Nephron progenitor cell (in vitro differentiated cells): ENCODE results near the gene CISH.

Experiments
- DNase-seq: peaks from one replicate; pipeline ENCODE4 v3.0.0; 2021
- H3K27ac Mint-ChIP-seq: 2 replicates; pipeline ENCODE4 v1.8.0; 2021; ENCODE audit warnings: mild to moderate bottlenecking, moderate library complexity, mixed read lengths
- H3K27me3 Mint-ChIP-seq: 2 replicates; pipeline ENCODE4 v1.8.0; 2021; ENCODE audit warnings: mild to moderate bottlenecking, low read depth, mixed read lengths; ENCODE audit not compliant: poor library complexity
- H3K36me3 Mint-ChIP-seq: 2 replicates; pipeline ENCODE4 v1.8.0; 2021; ENCODE audit warnings: low read depth, mixed read lengths
- H3K4me1 Mint-ChIP-seq: 2 replicates; pipeline ENCODE4 v1.8.0; 2021; ENCODE audit warnings: mixed read lengths
- H3K4me3 Mint-ChIP-seq: 2 replicates; pipeline ENCODE4 v1.8.0; 2021; ENCODE audit warnings: mild to moderate bottlenecking, moderate library complexity, mixed read lengths
- H3K9me3 Mint-ChIP-seq: 2 replicates; pipeline ENCODE4 v1.8.0; 2021; ENCODE audit warnings: mild to moderate bottlenecking, moderate library complexity, mixed read lengths
- CTCF ChIP-seq: fragments of 200-600 bp; sonication (generic); IDR thresholded peaks from 2 replicates; pipeline ENCODE4 v1.5.0; 2021; ENCODE audit warnings: antibody characterized with exemption

CISH gene

GRCh38 chr3:50562861-50563260 is 48.7 kb downstream of the CISH start:
- H3K27me3 Mint-ChIP-seq, result peaks cover 20% of the 10 kb centered on the region
- no peak overlapping the region for H3K27ac Mint-ChIP-seq
- no peak for TF ChIP-seq CTCF
- no peaks in the 10 kb centered on the region for H3K36me3 Mint-ChIP-seq
- H3K9me3 Mint-ChIP-seq, result no peaks in the 10 kb centered on the region
- peaks cover 15% of the 10 kb centered on the region for H3K4me1 Mint-ChIP-seq
- no peak overlapping the region for H3K4me3 Mint-ChIP-seq
- no peak for DNase-seq

- Mint-ChIP-seq H3K9me3 (no peaks in the 10 kb centered on the region), H3K4me1 (peaks cover 18% of the 10 kb centered on the region), H3K27ac (no peak overlapping the region), H3K36me3 (no peaks in the 10 kb centered on the region), H3K27me3 (no peaks in the 10 kb centered on the region), H3K4me3 (no peak overlapping the region)
- TF ChIP-seq CTCF, result no peak
- no peak for DNase-seq
These were observed 51.9 kb downstream of the CISH start for GRCh38 chr3:50559702-50560101.

- no peak overlapping the region for H3K27ac Mint-ChIP-seq
- H3K4me1 Mint-ChIP-seq, result peaks cover 18% of the 10 kb centered on the region
These were observed 53.7 kb downstream of the CISH start for GRCh38 chr3:50557915-50558314.

GRCh38 chr3:50557106-50557505 is 54.5 kb downstream of the CISH start:
- no peak overlapping the region for H3K27ac Mint-ChIP-seq
- no peak overlapping the region for H3K4me3 Mint-ChIP-seq
- no peaks in the 10 kb centered on the region for H3K9me3 Mint-ChIP-seq
- H3K4me1 Mint-ChIP-seq, result peaks cover 18% of the 10 kb centered on the region
- TF ChIP-seq CTCF, result no peak
- DNase-seq, result no peak
- peaks cover 5% of the 10 kb centered on the region for H3K27me3 Mint-ChIP-seq
- H3K36me3 Mint-ChIP-seq, result no peaks in the 10 kb centered on the region

More at GRCh38 chr3:50557915-50558314, 53.7 kb downstream of the CISH start:
- Mint-ChIP-seq H3K9me3 (no peaks in the 10 kb centered on the region), H3K4me3 (no peak overlapping the region), H3K27me3 (peaks cover 5% of the 10 kb centered on the region), H3K36me3 (no peaks in the 10 kb centered on the region)
- no peak for TF ChIP-seq CTCF
- no peak for DNase-seq
